ENCODE results near the gene CTNNA2.

GRCh38 chr2:79950526-79950925 is 437.7 kb downstream of the CTNNA2 start:
- no peak for TF ChIP-seq MAX (IDR thresholded peaks at IDR 0.05)
- TF ChIP-seq CREB1 (IDR thresholded peaks at IDR 0.05; ENCODE audit: low read depth), result no peak
- no peak for TF ChIP-seq EP300 (IDR thresholded peaks at IDR 0.05; ENCODE audit: borderline replicate concordance)
- TF ChIP-seq YY1 (IDR thresholded peaks at IDR 0.05; ENCODE audit: low read depth), result no peak
- no peak for TF ChIP-seq TAF1 (IDR thresholded peaks at IDR 0.05; ENCODE audit: low read depth)
- no peak for TF ChIP-seq FOXM1 (IDR thresholded peaks at IDR 0.05; ENCODE audit: borderline replicate concordance, low read depth)
- TF ChIP-seq REST (IDR thresholded peaks at IDR 0.05; ENCODE audit: low read depth), result no peak
- TF ChIP-seq NFIC (IDR thresholded peaks at IDR 0.05), result no peak
- no peak for TF ChIP-seq ZBTB7A (IDR thresholded peaks at IDR 0.05; ENCODE audit: low read depth)
- no peak for TF ChIP-seq TEAD4 (IDR thresholded peaks at IDR 0.05)
- TF ChIP-seq RAD21 (IDR thresholded peaks at IDR 0.05; ENCODE audit: low read depth), result no peak
- no peak for TF ChIP-seq TCF12 (IDR thresholded peaks at IDR 0.05; ENCODE audit: low read depth)
